Measurements from ENCODE around the gene ATP10A. TPM values are rescaled to one million over a fixed set of nuclear protein-coding genes. Genes with fewer than 3 reads are reported as not detected.

Gene ATP10A
- polyA plus RNA-seq, 3 donors: 0.71 to 3.9 (median 0.92) TPM

- Mint-ChIP-seq H3K36me3 (peaks cover 4 to 14% of the 10 kb centered on the region in 2 donors), H3K4me3 (no peak overlapping the region), H3K4me1 (no peaks in the 10 kb centered on the region), H3K27ac (peak overlapping the region in 1 of 7 donors; percentile 58), H3K27me3 (ENCODE audit: low read depth in 3 of 3) (peaks cover 0 to 2% (median 0%) of the 10 kb centered on the region in 3 donors), H3K9me3 (no peaks in the 10 kb centered on the region)
- no peaks in the 10 kb centered on the region for H3K36me3 ChIP-seq (replicated peaks in 1 of 2; ENCODE audit: control insufficient read depth in 1 of 2, insufficient read depth in 2 of 2, low read length in 2 of 2)
- no peaks in the 10 kb centered on the region for H3K9me3 ChIP-seq (replicated peaks in 1 of 2; ENCODE audit: control insufficient read depth in 1 of 2, insufficient read depth in 1 of 2, low read length in 2 of 2)
- no peak overlapping the region for H2AFZ ChIP-seq (ENCODE audit: insufficient read depth, low read depth, low read length, poor library complexity, severe bottlenecking)
- H3K79me2 ChIP-seq (ENCODE audit: insufficient read depth, low read length): no peaks in the 10 kb centered on the region
- no peak overlapping the region for H3K4me3 ChIP-seq (replicated peaks in 1 of 3; ENCODE audit: low read depth in 2 of 3, low read length in 3 of 3)
- H3K4me2 ChIP-seq (replicated peaks; ENCODE audit: extremely low read depth, low read length, poor library complexity, severe bottlenecking): no peak overlapping the region
- H3K27me3 ChIP-seq (ENCODE audit: control insufficient read depth in 2 of 2, insufficient read depth in 2 of 2, low read length in 2 of 2): no peaks in the 10 kb centered on the region
- no peak overlapping the region for H3K9ac ChIP-seq (ENCODE audit: insufficient read depth, low read length, poor library complexity, severe bottlenecking)
- DNase-seq: no peak
- H4K20me1 ChIP-seq (ENCODE audit: insufficient read depth, low read length): no peaks in the 10 kb centered on the region
- intact Hi-C loops (cut with micrococcal nuclease): no loop called here
- 91% methylated on average over 8 of the region's 9 CpGs for WGBS (ENCODE audit: insufficient coverage)
- no peak for TF ChIP-seq CTCF (IDR thresholded peaks at IDR 0.05)
- H3K4me1 ChIP-seq (ENCODE audit: control insufficient read depth in 1 of 2, insufficient read depth in 2 of 2, low read length in 2 of 2): no peaks in the 10 kb centered on the region
- no peak overlapping the region for H3K27ac ChIP-seq (ENCODE audit: low read depth in 1 of 2, low read length in 2 of 2)
These were observed 152.0 kb downstream of the ATP10A start for GRCh38 chr15:25711164-25711563.

GRCh38 chr15:25710184-25710583 lies 152.9 kb downstream of the ATP10A start:
- no peaks in the 10 kb centered on the region for H3K79me2 ChIP-seq (ENCODE audit: insufficient read depth, low read length)
- peak; percentile 75 for TF ChIP-seq CTCF (IDR thresholded peaks at IDR 0.05)
- intact Hi-C loops (cut with micrococcal nuclease): no loop called here
- H3K4me1 ChIP-seq (ENCODE audit: control insufficient read depth in 1 of 2, insufficient read depth in 2 of 2, low read length in 2 of 2): no peaks in the 10 kb centered on the region
- WGBS (ENCODE audit: insufficient coverage): 48% methylated on average over 9 of the region's 10 CpGs
- H3K4me1 Mint-ChIP-seq: no peaks in the 10 kb centered on the region
- H4K20me1 ChIP-seq (ENCODE audit: insufficient read depth, low read length): no peaks in the 10 kb centered on the region
- H2AFZ ChIP-seq (ENCODE audit: insufficient read depth, low read depth, low read length, poor library complexity, severe bottlenecking): no peak overlapping the region
- no peak overlapping the region for H3K4me3 ChIP-seq (replicated peaks in 1 of 3; ENCODE audit: low read depth in 2 of 3, low read length in 3 of 3)
- no peaks in the 10 kb centered on the region for H3K36me3 ChIP-seq (replicated peaks in 1 of 2; ENCODE audit: control insufficient read depth in 1 of 2, insufficient read depth in 2 of 2, low read length in 2 of 2)
- no peak overlapping the region for H3K4me2 ChIP-seq (replicated peaks; ENCODE audit: extremely low read depth, low read length, poor library complexity, severe bottlenecking)
- no peaks in the 10 kb centered on the region for H3K27me3 ChIP-seq (ENCODE audit: control insufficient read depth in 2 of 2, insufficient read depth in 2 of 2, low read length in 2 of 2)
- peaks cover 4 to 14% of the 10 kb centered on the region in 2 donors for H3K36me3 Mint-ChIP-seq
- H3K27ac ChIP-seq (ENCODE audit: low read depth in 1 of 2, low read length in 2 of 2): no peak overlapping the region
- no peak overlapping the region for H3K4me3 Mint-ChIP-seq
- H3K9me3 Mint-ChIP-seq: no peaks in the 10 kb centered on the region
- peaks cover 0 to 2% (median 0%) of the 10 kb centered on the region in 3 donors for H3K27me3 Mint-ChIP-seq (ENCODE audit: low read depth in 3 of 3)
- DNase-seq: peak in 2 of 3 donors; percentile 3 to 16
- H3K9me3 ChIP-seq (replicated peaks in 1 of 2; ENCODE audit: control insufficient read depth in 1 of 2, insufficient read depth in 1 of 2, low read length in 2 of 2): no peaks in the 10 kb centered on the region
- no peak overlapping the region for H3K9ac ChIP-seq (ENCODE audit: insufficient read depth, low read length, poor library complexity, severe bottlenecking)
- H3K27ac Mint-ChIP-seq: no peak overlapping the region

All from CD14-positive monocyte (primary cell).